GM11168 (cell line): ENCODE measurements around the gene ATXN10.
"Not testable (repeated sequence)": the region's sequence is repeated elsewhere in the genome, so short reads cannot be mapped to it uniquely, and the experiment has no call there.

ENCODE experiments used
- in situ Hi-C: fragments of 300-500 bp; cut with MboI; formaldehyde crosslinking; loops from one replicate; pipeline ENCODE4 v1.12.0; 2022; ENCODE audit warnings: low sequenced_read_pairs; ENCODE audit not compliant: unreplicated experiment

Gene ATXN10, protein sequence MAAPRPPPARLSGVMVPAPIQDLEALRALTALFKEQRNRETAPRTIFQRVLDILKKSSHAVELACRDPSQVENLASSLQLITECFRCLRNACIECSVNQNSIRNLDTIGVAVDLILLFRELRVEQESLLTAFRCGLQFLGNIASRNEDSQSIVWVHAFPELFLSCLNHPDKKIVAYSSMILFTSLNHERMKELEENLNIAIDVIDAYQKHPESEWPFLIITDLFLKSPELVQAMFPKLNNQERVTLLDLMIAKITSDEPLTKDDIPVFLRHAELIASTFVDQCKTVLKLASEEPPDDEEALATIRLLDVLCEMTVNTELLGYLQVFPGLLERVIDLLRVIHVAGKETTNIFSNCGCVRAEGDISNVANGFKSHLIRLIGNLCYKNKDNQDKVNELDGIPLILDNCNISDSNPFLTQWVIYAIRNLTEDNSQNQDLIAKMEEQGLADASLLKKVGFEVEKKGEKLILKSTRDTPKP

DNA sequence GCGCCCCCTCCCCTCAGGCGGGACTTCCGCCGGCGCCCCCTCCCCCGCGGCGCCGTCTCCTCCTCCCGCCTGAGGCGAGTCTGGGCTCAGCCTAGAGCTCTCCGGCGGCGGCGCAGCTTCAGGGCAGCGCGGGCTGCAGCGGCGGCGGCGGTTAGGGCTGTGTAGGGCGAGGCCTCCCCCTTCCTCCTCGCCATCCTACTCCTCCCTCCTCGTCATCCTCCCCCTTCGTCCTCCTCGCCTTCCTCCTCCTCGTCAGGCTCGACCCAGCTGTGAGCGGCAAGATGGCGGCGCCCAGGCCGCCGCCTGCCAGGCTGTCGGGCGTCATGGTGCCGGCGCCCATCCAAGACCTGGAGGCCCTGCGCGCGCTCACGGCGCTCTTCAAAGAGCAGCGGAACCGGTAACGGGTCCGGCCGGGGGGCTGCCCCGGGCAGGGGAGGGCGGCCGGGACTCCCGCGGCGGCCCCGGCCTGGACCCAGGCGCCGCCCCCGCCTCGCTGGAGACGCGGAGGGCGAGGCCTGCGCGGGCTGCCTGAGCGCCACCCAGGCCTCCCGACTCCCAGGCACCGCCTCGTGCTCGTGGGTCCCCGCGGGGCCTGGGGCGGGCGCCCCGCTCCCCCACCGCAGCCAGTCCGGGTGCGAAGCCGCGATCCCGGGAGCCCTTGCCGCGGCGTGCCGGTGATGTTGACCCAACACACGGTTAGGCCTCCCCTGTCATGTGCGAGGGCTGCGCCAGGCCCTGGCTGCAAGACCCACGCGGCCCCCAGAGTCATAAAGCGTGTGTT lies at the start of gene ATXN10:
ATXN10 (plus strand) TSS at position 52 of the 781 bp plus-strand sequence; CDS start at position 282, 230 bp downstream.
- in situ Hi-C loops = no loop called here

DNA sequence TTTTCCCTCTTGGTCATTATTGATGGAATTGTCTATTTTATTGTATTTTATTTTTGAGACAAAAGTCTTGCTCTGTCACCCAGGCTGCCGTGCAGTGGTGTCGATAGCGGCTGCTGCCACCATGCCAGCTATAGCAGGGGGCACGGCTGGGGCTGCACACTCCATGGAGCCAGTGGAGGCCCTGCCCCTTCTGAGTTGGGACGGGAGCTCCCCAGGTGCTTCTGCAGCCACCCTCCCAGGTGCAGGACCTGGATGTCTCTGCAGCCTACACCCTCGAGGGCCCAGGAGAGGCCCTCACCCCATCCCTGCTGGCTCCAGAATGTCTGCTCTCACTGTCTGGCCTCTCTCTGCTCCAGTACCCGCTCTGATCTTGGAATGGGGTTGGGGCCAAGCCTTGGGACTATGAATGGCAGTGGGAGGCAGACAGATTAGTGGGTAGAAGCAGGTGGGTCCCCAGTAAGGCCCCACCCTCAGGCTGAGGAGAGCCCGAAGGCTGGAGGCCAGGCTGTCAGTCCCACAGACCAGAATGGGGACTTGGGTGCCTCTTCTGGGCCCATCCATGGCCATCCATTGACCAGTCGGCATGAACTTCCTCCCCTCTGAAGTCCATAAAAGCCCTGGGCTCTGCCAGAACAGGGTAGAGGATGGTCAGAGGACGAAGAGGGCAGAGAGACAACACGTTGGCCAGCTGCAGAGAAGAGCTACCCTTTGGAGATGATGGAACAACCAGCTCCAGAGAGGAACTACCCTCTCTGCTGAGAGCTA lies 49.6 kb upstream of the ATXN10 start:
- in situ Hi-C loops = no loop called here

DNA sequence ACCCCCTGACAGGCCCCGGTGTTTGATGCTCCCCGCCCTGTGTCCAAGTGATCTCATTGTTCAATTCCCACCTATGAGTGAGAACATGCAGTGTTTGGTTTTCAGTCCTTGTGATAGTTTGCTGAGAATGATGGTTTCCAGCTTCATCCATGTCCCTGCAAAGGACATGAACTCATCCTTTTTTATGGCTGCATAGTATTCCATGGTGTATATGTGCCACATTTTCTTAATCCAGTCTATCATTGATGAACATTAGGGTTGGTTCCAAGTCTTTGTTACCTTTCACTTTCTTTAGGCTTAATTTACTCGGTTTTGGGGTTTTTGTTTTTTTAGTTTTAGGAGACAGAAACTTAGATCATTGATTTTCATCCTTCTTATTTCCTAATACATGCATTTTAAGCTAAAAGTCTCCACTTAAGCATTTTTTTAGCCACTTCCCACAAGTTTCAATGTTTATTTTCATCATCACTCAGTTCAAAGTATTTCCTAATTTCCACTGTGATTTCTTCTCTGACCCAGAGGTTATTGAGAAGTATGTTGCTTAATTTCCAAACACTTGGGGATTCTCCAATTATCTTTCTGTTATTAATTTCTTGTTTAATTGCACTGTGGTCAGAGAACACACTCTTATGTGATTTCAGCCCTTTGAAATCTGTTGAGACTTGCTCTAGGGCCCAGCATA lies 48.0 kb upstream of the ATXN10 start:
- in situ Hi-C loops = not testable (repeated sequence)

DNA sequence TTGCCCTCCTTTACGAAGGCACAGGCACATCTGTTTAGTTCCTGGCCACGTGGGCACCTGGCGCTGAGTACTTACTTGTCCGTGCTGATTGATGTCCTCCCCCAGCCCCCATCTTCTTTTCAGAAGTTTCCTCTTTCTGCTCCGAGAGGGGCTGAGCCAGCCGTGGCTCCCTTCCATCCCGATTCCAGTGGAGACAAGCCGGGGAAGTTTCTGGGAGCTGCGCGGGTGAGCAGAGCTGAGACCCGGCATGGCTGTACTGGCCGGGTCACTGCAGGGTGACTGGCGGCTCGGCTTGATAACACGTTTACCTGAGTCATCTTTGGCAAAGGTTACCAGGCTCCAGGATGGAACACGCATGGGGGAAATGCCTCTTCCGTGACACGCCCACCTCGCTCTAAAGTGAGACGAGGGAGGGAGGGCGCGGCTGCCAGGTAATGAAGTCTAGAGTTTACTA lies 45.4 kb upstream of the ATXN10 start:
- in situ Hi-C loops = no loop called here

DNA sequence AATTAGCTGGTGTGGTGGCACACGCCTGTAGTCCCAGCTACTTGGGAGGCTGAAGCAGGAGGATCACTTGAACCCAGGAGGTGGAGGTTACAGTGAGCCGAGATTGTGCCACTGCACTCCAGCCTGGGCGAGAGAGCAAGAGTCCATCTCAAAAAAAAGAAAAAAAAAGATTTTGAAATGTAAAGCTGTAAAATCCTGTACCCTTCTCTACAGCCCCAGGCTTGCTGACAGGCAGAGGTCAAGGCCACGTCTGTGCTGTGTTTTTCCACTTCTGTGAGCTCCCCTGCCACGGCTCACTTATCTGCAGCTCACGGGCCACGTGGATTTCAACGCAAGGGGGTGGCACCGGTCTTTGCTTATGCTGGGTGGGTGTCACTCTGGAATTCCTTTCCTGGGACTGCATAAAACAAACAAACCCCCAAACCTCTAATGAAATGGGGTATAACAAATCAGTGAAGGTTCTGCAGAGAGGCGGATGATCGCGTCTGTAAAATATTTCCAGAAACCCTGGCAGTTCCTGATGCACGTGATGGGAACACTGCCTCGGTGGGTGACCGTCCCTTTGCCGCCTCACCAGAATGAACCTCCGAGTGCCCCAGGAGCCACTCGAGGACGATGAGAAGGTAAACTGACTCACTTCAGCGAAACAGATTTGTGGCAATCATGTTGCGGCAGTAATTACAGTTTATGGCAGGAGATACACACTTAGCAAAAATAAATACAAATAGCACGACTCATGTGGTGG lies 44.0 kb upstream of the ATXN10 start:
- in situ Hi-C loops = no loop called here

DNA sequence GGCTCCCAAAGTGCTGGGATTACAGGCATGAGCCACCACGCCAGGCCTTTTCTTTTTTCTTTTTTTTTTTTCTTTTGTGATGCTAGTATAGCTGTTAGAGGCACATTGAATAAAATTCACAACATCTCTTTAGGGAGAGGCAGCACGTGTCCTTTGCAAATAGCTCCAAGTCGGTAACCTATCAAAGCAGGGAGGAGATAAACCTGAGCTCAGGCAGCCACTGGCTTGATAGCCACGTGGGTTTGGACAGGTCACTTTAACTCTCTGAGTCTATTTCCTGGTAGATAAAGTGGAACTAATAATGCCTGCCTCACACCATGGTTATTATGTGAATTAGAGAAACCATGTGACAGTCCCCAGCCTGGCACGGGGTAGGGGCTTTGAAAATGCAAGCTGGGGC lies 43.1 kb upstream of the ATXN10 start:
- in situ Hi-C loops = no loop called here

DNA sequence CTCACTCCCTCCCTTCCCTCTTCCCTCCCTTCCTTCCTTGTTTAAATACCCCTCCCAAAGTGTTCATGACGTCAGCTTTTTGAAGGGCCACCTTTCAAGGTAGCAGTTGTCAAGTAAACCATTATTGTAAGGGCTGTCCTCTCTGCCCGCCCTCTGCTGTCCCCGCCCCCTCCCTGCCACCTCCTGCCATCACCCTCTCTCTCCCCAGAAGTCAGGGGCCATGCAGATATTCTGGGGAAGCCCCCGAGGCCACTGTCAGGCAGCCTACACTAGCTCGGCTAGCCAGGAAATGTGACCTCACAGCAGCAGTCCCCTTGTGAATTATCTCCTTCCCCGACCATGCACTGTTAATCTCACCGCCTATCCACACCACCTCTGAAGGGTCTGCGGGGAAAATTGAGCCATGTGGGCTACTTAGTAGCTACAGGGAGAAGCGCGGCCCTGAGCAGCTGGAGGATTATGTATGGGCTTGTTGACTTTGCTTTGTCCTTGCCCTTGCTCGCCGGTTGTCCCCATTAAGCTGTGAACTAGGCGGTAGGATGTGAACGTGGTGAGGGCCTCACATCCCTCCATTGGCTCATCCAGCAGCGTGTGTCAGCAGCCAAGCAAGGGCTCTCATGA lies 42.1 kb upstream of the ATXN10 start:
- in situ Hi-C loops = no loop called here

DNA sequence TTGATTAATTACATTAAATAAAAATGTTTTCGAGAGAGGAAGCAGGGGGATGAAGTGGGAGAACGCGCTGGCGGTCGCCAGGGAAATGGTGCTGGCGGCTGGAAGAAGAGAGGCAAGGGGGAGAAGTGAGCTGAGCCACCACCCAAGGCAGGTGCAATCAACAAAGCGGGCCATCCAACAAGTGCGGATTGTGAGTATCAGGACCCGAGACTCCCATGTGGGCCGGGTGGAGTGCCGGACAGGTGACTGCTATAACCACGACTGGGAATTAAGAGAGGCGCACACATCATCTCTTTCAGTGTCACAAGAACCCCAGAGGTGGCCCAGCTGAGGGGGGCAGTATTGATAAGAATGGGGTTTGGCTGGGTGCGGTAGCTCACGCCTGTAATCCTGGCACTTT lies 41.2 kb upstream of the ATXN10 start:
- in situ Hi-C loops = no loop called here

DNA sequence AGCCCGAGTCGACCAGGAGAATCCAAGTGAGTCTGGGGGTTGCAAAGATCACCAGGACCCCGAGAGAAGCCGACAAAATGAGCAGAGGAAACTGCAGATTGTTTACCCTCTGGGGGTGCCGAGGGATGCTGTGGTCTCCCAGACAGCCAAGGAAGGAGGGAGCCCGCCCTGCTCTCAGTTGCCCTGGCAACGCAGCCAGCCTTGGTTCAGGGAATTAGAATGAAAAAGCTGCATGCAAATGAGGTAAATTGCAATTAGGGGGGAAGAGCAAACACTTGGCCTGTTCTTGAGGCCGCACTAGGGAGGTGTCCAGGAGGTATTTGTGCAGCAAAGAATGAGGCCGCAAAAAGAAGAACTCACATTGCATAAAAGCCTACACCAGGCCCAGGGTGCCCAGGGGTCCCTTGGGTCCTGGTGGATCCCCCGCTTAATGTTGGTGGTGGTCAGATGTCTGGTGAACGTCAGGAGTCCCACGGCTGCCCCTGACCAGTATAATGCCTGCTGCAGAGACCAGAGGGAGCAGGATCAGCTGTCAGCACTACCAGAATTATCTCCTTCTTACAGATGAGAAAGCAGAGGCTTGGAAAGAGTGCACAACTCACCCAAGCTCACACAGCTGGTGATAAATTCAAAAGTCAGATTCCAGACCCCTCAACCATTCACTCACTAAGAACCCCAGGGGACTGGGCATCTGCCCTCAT lies 40.3 kb upstream of the ATXN10 start:
- in situ Hi-C loops = no loop called here

DNA sequence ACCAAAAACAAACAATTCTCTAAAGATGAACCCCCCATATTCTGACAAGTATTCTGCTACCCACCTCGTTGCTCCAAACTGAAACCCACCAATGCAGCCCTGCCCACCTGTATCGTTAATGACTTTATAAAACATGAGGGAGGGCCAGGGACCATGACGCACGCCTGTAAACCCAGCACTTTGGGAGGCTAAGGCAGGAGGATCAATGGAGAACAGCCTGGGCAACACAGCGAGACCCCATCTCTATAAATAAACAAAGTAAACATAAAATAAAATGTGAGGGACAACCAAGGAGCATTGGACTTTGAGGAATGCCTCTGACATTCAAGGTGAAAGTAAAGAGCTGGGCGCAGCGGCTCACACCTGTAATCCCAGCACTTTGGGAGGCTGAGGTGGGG lies 39.8 kb upstream of the ATXN10 start:
- in situ Hi-C loops = no loop called here

DNA sequence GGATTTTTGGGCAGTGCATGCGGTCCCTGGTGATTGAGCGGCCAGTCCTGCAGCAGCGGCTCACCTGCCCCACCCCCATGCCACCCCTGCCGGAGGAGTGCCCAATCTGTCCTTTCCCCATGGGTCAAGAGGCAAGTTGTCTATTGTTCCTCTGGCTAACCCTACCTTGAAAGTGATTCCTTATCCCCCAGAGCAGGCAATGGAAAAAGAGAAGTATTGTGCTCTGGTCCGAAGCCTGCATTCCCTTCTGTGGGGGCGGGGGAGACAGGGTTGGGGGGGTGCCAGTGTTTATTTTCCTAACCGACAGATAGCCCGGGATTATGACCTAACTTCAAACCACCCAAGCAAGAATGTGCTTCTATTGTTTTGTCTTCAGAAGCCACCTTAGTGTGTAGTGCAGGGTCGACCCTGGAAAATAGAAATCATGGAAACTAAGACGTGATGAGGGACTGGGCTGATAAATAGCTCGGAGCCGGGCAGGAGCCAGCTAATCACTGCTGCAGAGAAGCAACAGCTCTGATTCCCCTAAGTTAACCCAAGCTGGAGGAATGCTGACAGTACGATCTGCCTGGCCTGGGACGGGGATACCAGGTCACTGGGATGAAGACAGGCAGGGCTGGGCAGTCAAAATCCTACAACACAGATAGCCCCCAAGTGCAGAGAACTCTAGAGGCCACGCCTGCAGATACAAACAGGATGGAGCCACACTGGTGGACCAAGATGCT lies 38.7 kb upstream of the ATXN10 start:
- in situ Hi-C loops = no loop called here

DNA sequence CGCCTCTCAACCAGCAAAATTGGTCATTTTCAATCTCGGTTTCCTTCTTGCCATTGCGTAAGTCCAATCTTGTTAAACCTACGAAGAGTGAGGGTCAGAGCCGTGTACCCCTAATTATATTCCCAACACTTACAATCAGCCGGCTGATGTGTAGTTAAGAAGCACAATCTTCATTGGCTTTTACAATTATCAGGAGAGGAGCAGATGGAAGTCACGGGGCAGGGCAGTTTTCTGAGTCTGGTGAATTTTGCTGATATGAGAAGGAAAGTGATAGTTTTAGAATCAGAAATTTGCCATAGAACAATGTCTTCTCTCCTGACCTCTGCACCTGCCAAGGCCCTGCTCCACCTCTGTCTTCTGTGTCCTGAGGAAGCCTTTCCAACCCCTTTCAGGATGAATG lies 35.0 kb upstream of the ATXN10 start:
- in situ Hi-C loops = no loop called here

DNA sequence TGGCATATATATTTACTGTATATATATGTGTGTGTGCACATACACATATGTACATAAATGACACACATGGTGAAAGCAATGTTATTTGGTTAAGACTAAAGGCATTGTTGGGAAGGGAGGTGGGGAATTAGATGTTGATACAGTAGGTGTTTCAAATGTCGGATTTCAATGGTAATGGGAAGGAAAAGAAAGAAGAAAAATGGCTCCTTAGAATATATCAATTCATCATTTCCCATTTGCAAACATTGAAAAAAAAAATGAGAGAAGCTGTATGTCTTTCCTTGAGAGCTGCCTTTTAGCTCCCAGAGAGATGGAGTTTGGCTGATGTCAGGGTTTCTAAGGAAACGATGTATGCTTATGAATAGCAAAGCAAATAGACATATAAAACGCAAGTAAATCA lies 33.4 kb upstream of the ATXN10 start:
- in situ Hi-C loops = no loop called here

DNA sequence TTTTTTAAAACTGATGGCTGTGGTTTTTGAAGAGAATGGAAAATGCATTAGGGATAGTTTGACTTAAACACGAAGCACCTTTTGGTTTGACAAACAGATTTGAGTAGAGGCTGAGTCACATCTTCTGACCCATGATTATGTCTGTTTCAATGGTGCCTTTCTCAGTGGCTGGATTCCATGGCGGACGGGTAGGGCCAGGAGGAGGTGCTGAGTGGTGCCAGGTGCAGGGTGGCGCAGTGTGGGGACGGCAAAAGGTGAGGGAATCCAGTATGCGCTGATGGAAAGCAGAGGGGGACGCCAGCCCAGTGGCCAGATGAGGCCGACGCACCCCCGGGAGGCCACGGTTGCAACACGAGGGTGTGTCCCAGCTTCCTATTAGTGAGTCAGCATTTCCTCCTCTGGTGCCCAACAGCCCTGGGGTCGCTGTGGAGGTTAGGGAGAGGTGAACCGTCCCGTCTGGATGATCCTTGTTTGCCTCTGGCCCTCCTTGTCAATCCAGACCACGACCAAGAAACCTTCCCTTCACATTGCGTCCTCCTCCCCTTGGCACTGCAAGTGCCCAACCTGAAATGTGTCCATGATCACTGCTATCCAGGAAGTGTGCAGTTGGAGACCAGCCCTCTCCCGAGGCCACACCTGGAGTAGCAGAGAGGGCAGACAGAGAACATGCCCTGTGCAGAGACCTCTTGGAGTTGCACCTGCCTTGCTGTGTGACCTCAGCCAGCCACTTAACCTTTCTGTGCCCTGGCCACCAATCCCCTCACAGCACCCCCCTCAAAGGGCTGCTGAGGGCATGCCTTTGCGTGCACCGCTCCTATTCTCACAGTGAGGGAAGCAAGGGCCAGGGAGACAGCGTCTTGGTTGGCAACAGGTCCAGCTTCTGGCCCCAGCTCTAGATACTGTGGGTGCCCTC lies 32.5 kb upstream of the ATXN10 start:
- in situ Hi-C loops = no loop called here

DNA sequence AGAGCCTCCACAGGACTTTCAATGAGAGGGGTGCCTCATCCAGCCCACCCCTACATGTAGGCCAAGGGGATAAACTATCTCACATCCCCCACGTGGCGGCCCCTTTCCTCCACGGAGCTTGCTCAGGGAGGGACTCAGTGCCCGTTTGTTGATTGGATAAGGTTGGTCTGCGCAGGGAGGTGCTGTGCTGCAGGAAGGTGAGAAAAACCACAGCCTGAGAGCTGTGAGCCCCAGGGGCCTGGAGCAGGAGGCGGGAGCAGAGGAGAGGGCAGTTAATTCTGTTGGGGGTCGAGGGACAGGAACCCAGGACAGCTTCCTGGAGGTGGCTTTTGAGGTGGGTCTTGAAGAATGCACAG lies 31.9 kb upstream of the ATXN10 start:
- in situ Hi-C loops = no loop called here

DNA sequence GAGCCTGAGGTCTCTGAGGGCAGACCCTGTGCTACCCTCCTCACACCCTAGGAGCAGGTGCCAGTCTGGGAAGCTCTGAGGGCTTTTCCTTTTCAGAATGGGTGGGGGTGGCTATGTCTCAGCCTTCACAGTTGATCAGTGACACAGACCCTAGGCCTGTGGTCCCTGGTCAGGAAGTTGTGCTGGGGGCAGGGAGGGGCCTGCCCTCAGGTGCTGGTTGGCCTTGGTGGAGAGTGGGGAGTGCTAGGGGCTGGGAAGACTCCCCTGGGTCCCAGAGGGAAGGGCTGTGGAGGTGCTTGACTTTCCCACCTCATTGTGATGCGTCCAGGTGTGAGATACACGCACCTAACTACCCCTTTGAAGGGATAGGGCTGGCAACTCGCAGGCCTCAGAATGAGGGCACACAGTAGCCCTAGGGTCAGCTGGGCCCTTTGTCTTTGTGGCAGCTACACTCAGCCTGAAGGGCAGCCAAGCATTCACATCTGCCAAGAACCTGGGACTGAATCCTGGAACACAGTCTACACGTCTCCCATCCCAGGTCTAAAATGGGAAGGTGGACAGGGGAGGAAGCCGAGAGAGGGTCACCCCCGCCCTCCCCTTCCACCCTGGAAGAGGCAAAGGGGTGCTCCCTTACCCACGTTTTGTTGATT lies 31.2 kb upstream of the ATXN10 start:
- in situ Hi-C loops = no loop called here
